SKM-1 treated with dmso at 0.1 percent for 144 hours (cell line): Measurements from ENCODE around the gene MEFV.
"Not testable (repeated sequence)": the region's sequence is repeated elsewhere in the genome, so short reads cannot be mapped to it uniquely, and the experiment has no call there.

Experiments
- DNase-seq: peaks from one replicate; lab custom pipeline; 2025; ENCODE audit not compliant: unreplicated experiment; lab: John Stamatoyannopoulos, UW

MEFV gene

DNA sequence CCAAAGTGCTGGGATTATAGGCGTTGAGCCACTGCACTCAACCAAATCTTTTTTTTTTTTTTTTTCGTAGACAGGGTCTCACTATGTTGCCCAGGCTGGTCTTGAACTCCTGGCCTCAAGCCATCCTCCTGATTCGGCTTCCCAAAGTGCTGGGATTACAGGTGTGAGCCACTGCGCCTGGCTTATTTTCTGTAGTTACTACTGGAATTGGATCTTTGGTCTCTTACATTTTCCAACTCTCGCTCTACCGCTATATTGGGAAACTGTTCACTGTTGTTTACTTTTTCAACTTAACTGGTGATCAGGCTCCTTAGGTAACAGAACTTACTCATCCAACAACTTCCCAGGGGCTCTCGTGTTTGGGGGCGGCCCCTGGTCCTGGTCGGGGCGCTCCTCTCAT is 35.6 kb downstream of the MEFV start:
- no peak for DNase-seq

DNA sequence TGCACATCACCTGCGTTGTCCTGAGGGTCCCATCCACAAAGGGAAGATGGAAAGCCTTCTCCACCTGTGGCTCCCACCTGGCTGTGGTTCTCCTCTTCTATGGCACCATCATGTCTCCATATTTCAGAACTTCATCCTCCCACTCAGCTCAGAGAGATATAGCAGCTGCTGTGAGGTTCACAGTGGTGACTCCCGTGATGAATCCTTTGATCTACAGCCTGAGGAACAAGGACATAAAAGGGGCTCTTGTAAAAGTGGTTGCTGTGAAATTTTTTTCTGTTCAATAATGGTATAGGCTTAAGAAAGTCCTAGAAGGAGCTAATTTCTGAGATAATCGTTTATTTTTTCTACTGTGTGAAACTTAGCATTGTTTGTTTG is 40.2 kb downstream of the MEFV start:
- DNase-seq: no peak

DNA sequence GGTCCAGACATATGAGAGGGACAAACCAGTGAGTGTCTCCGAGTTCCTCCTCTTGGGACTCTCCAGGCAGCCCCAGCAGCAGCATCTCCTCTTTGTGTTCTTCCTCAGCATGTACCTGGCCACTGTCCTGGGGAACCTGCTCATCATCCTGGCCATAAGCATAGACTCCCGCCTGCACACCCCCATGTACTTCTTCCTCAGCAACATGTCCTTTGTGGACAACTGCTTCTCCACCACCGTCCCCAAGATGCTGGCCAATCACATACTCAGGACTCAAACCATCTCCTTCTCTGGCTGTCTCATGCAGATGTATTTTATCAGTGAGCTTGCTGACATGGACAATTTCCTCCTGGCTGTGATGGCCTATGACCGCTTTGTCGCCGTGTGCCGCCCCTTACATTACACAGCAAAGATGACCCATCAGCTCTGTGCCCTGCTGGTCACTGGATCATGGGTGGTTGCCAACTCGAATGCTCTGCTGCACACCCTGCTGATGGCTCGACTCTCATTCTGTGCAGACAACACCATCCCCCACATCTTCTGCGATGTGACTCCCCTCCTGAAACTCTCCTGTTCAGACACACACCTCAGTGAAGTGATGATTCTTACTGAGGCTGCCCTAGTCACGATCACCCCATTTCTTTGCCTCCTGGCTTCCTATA is 40.7 kb downstream of the MEFV start:
- no peak for DNase-seq

DNA sequence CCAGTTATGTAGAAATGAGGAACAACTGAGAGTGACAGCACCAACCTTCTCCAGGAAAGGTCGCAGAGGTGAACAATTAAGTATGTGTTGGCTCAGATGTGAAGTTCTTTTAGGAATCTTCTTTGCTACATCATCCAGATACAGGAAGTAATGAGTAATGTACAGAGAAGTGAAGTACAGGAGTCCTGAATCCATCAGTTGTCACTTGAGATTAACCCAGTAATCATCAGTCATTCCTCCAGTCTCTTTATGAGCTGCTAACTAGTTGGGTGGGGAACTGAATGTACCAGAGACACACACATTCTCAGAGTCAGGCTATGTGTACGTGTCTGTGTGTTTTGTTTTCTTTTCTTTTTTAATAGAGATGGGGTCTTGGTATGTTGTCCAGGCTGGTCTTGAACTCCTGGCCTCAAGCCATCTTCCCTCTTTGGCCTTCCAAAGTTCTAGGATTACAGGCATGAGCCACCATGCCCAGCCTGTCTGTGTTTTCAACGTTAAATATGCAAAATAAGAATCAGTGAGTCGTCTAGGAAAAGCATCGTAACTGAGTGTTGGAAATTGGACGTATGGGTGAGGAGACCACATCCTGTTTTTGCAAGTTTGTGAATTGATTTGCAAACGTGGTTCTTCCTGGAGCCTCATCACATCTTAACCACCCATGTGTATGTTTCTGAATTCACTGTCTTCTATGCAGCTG is 41.4 kb downstream of the MEFV start:
- peak; percentile 25 for DNase-seq

DNA sequence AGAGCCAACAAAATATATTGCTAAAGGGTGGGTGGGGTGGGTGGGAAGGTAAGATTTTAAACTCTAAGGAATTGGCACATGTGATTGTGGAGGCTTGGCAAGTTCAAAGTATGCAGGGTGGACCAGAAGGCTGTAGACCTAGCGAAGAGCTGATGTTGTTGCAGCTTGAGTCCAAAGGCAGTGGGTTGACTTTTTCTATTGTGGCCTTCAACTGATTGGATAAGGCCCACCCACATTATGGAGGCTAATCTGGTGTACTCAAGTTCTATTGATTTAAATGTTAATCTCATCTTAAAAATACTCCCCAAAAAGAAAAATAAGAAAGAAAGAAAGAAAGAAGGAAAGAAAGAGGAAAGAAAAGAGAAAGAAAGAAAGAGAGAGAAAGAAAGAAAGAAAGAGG is 43.9 kb downstream of the MEFV start:
- DNase-seq: no peak

DNA sequence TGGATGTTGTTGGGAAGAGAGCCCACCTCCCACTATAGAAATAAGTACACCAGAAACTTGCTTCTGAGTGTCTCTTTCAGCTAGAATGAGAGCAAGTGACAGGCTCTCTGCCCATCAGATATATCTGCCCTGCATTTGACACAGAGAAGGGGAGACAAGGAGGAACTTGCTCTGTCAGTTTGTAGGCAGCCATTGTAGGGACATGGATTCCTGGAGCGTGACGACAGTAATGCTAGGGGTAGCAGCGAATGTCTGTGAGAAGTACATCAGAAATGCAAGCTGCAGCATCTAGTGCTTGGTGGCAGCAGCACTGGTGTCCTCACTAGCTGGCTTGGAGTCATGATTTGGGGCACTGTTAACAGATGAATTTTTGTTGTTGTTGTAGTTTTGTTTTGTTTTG is 44.4 kb downstream of the MEFV start:
- DNase-seq: no peak

DNA sequence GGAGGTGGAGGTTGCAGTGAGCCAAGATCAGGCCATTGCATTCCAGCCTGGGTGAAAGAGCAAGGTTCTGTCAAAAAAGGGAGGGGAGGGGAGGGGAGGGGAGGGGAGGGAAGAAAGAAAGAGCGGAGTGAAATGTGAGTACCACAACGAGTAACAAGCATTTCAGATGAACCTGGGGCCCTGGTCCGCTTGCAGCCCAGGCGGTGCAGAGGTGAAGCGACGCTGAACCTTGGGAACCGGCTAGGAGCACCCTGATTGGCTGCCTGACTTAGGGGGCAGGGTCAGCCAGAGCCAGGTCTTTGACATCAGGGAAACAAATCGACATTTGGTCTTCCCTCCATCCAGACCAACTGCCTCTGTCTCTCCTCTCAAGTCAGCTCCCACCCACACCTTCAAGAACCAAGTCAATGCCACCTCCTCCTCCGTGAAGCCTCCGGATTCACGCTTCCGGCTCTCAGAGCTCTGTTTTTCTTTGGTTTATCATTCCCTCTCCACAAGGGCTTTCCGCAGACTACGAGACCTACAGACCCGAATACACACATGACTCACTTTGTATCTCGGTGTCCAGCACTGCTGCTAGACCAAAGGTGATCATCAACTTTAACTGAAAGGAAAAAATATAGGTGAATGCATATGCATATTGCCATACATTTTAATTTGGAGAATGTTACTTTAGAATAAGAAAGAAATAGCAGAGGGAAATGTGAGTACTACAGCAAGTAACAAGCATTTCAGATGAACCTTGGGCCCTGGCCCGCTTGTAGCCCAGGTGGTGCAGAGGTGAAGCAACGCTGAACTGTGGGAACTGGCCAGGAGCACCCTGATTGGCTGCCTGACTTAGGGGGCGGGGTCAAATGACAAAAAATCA is 49.1 kb downstream of the MEFV start:
- DNase-seq: no peak

DNA sequence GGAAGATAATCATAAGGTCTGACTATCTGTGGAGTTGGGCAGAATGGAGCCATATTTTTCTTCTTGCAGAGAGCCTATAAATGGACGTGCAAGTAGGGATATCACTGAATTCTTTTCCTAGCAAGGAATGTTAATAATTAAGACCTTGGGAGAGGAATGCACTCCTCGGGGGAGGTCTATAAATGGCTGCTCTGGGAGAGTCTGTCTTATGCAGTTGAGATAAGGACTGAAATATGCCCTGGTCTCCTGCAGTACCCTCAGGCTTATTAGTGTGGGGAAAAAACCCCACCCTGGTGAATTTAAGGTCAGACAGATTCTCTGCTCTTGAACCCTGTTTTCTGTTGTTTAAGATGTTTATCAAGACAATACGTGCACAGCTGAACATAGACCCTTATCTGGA is 50.5 kb downstream of the MEFV start:
- DNase-seq: not testable (repeated sequence)

DNA sequence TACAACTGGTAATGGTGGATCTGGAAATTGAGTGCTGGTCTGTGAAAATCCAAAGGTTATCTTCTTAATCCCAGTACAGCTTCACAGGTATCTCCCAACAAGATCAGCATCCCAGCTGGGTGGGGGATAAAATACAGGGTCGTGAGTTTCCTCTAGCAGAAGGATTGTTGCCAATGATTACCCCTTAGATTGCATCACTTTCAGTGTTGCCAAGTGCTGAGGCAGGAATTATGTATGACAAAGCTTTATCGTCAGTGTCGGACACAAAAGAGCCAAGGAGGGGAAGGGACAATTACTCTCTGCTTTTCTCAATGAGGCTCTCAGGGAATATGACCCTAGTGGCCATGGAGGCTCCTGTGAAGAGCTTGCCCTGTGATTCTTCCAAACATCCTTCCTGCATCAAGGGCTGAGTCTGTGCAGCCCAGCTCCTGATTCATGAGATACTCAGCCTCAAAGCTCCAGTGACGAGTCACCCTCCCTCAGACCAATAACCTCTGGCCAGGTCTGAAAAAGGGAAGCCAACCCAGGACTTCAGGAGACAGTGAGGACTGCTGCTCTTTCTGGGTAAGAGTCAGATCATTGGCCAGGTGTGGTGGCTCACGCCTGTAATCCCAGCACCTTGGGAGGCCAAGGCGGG is 53.4 kb downstream of the MEFV start:
- DNase-seq: no peak

DNA sequence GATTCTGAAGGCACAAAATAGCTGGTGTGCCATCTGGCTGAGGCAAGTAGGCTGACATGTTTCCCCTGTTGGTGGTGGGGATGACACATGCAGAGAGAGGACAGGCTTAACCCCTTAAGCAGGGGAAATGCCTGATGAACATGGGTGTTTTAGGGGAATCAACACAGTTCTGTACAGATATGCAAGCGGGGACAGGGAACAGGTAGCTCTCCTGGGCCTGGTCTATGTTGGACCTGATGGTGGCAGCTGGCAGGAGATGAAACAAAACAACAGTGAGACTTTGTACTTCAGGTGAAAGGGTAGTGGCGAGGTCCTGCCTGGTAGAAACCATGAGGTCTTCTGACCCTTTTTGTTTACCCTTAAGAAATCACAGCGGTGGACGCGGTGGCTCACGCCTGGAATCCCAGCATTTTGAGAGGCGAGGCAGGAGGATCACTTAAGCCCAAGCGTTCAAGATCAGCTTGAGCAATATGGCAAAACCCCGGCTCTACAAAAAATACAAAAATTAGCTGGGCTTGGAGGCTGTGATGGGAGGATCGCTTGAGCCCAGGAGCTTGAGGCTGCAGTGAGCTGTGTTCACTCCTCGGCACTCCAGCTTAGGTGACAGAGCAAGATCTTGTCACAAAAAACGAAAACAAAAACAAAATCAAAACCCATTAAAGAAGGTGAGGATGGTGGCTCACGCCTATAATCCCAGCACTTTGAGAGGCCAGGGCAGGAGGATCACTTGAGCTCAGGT is 57.9 kb downstream of the MEFV start:
- no peak for DNase-seq

DNA sequence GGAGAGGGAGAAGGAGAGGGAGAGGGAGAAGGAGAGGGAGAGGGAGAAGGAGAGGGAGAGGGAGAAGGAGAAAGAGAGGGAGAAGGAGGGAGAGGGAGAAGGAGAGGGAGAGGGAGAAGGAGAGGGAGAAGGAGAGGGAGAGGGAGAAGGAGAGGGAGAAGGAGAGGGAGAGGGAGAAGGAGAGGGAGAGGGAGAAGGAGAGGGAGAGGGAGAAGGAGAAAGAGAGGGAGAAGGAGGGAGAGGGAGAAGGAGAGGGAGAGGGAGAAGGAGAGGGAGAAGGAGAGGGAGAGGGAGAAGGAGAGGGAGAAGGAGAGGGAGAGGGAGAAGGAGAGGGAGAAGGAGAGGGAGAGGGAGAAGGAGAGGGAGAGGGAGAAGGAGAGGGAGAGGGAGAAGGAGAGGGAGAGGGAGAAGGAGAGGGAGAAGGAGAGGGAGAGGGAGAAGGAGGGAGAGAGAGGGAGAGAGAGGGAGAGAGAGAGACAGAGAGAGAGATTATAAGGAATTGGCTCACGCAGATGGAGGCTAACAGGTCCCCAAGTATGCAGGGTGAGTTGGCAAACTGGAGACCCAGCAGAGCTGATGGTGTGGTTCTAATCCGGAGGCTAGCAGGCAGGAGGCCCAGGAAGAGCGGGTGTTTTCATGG is 58.6 kb downstream of the MEFV start:
- not testable (repeated sequence) for DNase-seq

DNA sequence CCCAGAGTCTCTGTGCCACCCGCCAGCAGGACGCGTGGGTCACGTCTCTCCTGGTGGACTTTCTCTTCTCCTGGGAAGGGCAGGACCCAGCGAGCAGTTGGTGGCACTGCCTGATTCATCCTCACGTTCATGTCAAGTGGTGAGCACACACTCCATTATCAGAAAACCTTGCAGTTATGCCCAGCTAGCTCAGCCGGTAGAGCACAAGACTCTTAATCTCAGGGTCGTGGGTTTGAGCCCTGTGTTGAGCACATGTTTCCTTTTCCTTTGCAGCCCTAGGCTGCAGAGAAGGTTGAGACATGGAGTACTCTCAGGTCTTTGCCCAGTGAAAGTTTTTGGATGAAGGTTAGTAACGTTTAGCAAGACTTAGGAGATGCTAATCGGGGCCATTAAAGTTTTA is 60.5 kb downstream of the MEFV start:
- no peak for DNase-seq

DNA sequence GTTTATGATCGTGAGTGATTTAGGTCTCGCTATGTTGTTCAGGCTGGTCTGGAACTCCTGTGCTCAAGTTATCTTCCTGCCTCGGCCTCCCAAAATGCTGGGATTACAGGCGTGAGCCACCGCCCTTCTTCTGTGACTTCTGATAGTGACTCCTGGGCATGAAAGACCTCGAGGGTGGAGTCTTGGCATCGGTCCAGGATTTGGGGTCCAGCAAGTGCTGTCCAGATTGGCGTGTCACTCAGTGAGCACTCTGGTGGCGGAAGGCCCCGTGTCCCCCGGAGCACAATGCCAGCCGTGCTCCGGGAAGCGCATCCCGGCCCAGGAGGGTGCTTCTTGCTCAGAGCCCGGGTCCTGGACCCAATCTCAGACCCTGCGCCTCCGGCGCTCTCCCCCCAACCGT is 61.6 kb downstream of the MEFV start:
- DNase-seq: no peak

DNA sequence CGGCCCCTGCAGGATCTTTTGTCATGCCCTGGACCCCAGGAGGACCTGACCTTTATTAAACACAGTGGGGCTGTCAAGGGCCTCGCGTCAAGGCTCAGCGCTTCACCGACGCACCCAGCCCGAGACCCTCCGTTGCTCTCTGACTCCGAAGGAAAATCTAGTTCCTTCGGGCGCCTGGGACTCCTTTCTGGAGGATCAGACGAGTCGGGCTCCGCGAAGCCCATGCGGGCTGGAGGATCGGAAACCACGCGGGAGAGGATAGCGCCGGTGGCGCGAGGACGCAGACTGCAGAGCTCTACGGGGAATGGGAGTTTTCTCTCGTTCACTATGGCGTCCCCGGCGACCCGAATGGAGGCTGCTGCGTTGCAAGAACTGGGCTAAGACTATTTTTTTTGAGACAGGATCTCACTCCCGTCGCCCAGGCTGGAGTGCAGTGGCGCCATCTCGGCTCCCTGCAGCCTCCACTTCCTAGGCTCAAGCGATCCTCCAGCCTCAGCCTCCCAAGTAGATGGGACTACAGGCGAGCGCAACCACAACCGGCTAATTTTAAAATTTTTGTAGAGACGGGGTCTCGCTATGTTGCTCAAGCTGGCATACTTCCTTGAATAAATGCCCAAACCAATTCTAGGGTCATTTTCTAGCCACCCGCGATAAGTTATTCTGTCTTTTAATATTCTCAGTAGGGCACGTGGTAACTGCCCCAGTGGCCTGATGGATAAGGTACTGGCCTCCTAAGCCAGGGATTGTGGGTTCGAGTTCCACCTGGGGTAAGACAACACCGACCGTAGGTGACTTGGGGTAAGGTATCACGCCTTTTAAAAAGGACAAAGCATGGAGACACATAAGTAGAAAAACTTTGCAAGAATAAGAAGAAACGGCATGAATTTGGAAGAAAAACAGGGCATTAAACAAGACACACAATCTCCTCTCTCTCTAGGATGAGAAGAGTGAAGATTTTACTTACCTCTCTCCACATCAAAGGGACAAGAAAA is 62.9 kb downstream of the MEFV start:
- no peak for DNase-seq

DNA sequence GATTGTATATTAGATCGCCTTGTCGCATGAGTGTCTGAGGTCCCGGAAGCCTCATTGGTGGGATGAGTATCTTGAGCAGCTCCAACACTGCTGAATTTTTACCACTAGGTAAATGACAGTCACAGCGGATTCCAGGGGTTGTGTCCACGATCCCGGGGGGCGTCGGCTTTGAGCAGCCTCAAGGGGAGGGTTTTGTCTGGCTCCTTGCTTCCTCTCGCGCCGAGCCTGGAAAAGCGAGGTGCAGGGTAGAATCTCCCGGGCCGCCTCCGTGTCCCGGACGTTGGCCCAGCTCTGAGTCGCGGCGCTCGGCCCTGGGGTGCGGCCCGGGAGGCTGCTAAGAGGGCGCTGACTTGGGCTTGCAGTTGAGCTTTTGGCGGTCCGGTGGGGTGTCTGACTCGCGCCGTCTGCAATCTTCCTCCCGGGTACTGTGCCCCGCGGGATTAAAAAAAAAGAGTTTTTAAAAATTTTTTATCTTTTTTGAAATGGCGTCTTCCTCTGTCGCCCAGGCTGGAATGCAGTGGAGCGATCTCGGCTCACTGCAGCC is 63.9 kb downstream of the MEFV start:
- no peak for DNase-seq
